Caki2 (cell line): ENCODE measurements around the gene FGF3. TPM values are rescaled to one million over a fixed set of nuclear protein-coding genes. Genes with fewer than 3 reads are reported as not detected.
A peak's percentile ranks its signal among the peaks of the same experiment; 100 is the strongest.

Source experiments
- DNase-seq: peaks from one replicate; pipeline ENCODE4 v3.0.0-alpha.2; 2015; ENCODE audit warnings: low read depth
- in situ Hi-C: cut with HindIII; loops from 2 replicates; pipeline ENCODE4 v1.10.0; 2016; ENCODE audit warnings: low sequenced_read_pairs, low pct_unique_long_range_greater_than_20kb, mixed read lengths
- total RNA-seq: library from RNA; depleted of rRNA; stranded (reverse); fragments of >200 nt; shearing (Covaris generic); gene quantifications from 2 replicates; pipeline ENCODE4 v1.2.3, GENCODE V29; 2014; ENCODE audit warnings: low replicate concordance

FGF3 gene
- total RNA-seq, 1 experiment from 2014 or later: not detected

DNA sequence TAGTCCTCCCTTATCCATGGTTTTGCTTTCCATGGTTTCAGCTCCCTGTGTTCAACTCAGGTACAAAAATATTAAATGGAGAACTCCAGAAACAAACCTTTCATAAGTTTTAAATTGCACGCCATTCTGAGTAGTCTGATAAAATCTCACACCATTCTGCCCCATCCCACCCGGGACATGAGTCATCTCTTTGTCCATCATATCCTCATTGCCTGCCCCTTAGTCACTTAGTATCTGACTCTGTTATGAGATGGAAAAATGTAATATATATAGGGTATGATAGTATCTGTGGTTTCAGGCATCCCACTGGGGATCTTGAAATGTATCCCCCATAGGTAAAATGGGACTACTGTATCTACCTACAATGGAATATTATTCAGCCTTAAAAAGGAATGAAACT lies 35.5 kb upstream of the FGF3 start:
- peak; percentile 33 for DNase-seq
- in situ Hi-C loops: no loop called here

DNA sequence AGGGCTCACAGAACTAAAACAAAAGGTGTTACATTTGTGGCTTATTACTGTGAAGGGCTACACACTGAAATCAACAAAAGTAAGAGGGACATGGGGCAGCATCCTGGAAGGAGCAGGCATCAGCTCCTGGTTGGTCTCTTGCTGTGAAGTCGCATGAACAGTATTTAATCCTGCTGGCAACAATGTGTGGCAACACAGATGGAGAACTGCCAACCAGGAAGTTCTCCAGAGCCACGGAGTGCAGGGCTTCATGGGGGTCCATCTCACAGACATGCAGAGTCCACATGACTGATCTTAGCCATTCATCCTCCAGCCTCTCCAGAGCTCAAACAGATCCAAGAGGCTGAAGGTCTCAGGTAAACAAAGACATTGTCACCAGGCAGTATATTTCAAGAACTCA lies 32.8 kb upstream of the FGF3 start:
- in situ Hi-C loops: no loop called here
- no peak for DNase-seq

- no peak for DNase-seq
- in situ Hi-C loops: no loop called here
Observed at GRCh38 chr11:69848201-69848600, 29.0 kb upstream of the FGF3 start.

GRCh38 chr11:69844396-69844795 lies 25.2 kb upstream of the FGF3 start:
- in situ Hi-C loops: no loop called here
- DNase-seq: no peak

- no peak for DNase-seq
- in situ Hi-C loops: no loop called here
Observed at GRCh38 chr11:69843529-69843921, 24.3 kb upstream of the FGF3 start.

DNA sequence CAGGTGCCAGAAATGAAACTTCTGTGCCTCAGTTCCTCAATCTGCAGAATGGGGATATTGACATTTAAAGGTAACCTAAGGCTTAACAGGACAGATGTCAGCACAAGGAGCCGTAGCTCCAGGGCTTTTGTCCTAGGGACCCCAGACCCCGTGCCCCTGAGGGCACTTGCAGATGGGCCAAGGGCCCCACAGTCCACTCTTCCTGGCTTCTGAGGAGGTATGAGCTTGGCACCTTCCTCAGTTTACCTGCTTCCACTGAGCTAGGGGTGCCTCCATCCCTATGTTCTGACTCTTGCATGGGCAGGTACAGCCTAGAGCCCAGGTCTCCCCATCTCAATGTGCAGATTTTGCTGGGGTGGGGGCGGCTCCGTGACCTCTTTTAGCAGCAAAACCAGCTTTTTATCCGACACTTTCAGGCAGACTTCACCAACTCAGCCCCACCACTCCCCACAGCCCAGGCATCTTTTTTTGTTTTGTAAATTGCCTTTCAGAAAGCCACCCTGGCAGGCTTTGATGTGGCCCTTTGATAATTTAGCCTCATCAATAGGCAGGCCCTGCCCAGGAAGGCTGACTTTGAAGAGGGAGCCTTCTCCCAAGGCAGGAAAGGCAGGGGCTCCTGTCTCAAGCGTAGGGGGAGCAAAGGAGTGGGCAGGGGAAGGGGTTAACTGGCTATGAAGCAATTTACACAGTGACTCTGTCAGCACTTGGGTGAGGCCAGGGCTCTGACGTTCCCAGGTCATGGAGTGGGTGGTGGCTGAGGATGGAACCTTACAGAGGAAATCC lies 23.7 kb upstream of the FGF3 start:
- DNase-seq: no peak
- in situ Hi-C loops: no loop called here

DNA sequence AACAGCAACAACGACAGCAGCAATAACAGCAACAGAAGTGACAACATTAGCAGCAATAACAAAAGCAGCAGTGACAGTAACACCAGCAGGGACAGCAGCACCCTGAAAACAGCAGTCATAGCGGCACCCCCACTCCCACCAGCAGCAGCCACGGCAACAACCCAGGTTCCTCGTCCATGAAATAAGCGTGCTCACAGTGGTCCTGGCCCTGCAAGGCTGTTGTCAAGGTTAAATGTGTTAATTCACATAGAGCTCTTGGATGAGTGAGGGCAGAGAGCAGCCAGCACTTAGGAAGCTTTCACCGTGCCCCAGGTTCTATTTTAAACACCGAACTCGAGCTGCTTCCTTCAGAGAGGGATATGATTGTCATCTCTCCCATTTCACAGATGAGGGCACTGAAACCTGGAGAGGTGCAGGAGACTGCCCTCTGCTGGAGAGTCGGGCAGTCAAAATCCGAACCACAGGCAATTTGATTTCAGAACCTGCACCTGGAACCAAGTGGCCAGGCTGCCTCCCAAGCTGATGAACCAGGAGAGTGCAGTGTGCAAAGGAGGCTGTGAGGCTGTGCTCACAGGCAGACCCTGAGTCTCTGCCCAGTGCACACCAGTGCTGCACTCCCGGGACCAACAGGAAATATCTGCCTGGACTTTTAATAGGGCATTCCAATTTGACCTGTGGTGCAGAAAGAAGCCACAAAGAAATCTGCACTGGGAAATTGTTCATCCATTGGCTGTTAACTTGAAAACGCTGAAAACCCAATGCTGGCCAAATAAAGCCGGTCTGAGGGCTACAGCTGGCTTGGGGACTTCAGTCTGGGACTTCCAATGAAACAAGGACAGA lies 22.9 kb upstream of the FGF3 start:
- in situ Hi-C loops: no loop called here

DNA sequence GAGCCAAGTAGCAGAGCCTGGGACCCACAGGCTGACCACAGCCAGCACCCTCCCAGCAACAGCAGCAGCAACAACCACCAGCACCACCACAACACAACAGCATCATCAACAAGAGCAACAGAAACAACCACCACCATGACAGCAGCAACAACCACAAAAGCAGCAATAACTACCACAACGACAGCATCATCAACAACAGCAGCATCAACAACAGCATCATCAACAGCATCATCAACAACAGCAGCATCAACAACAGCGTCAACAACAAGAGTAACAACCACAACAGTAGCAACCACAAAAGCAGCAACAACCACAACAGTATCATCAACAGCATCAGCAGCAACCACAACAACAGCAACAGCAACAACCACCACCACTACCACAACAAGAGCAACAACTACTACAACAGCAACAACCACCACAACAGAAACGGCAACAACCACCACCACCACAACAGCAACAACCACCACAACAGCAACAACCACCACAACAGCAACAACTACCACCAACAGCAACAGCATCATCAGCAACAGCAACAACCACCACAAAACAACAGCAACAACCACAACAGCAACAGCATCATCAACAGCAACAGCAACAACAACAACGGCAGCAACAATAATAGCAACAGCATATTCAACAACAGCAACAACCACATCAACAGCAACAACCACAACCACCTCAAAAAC lies 22.1 kb upstream of the FGF3 start:
- in situ Hi-C loops: no loop called here
- no peak for DNase-seq

More for the DNA sequence above, 22.9 kb upstream of the FGF3 start:
- no peak for DNase-seq

DNA sequence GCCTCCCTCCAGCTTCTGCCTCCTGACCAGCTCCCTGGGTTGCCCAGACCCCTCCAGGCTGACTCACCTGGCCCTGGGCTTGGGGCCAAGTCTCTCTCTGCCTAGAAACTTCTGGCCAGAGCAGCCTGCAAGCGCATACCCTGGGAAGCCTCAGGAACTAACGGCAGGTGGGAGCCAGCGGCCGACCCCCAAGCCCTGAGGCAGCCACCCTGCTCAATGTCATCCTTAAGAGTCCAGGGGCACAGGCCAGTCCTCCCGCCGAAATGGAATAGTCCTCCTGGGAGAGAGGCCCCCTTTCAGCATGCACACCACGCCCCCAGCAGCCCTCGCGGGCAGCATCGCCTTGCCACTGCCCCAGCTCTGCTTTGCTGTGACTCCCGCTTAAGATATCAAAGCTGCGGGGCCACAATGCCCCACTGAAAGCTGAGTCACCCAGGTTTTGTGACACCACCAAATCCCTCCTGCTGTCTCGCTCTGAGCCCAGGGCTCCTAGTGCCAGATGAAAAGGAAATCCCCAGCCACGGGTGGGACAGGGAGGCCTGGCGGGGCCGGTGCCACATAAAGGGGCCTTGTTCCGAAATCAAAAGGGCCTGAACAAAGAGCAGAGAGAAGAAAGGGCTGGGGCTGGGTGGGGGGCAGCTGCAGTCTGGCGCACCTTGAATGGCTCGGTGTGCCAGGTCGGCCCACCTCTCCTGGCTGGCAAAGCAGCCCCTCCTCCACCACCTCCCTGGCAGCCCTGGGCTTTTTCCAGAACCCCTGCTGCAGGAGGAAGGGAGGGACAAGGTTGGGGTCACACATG lies 21.4 kb upstream of the FGF3 start:
- in situ Hi-C loops: no loop called here
- peak; percentile 21 for DNase-seq

GRCh38 chr11:69839516-69839915 lies 20.3 kb upstream of the FGF3 start:
- no peak for DNase-seq
- in situ Hi-C loops: no loop called here

DNA sequence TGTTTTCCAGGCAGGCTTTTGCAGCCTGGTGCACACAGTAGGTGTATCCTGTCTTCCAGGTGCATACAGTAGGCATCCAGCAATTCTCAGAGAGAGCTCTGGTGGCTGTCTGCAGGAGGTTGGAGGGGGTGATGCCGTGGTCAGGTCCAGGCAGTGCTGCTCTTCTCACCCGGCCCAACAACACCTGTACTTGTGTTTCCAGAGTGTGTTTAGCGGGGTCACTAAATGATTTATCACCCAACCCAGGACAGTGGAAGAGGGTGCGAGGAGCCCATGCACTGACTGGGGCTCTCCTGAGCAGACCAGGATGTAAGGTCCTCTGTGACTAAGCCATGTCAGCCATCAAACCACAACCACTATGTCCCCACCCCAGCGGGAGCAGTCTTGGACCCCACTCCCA lies 18.6 kb upstream of the FGF3 start:
- in situ Hi-C loops: no loop called here

GRCh38 chr11:69836401-69836800 lies 17.2 kb upstream of the FGF3 start:
- no peak for DNase-seq
- in situ Hi-C loops: no loop called here

More for the DNA sequence above, 18.6 kb upstream of the FGF3 start:
- DNase-seq: no peak

- DNase-seq: no peak
- in situ Hi-C loops: no loop called here
Observed at GRCh38 chr11:69834811-69835800, 15.9 kb upstream of the FGF3 start.

DNA sequence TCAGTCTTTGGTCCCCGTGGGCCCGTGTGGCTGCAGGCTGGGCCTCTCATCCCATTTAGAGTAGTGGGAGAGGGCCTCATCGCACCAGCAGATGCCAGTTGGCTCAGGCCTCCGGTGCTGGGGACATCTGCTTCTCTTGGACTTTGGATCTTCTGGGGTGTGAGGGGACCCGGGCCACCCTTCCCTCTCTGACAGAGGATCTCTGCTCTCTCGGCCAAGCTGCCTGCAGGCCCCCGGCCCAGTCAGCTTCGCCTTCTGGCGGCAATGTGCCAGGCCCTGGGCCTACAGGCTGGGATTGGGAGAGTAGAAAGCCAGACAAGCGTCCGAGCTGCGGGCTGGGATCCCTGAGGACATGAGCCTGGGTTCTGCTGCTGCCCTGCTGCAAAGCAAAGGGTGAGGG lies 15.0 kb upstream of the FGF3 start:
- no peak for DNase-seq
- in situ Hi-C loops: no loop called here

DNA sequence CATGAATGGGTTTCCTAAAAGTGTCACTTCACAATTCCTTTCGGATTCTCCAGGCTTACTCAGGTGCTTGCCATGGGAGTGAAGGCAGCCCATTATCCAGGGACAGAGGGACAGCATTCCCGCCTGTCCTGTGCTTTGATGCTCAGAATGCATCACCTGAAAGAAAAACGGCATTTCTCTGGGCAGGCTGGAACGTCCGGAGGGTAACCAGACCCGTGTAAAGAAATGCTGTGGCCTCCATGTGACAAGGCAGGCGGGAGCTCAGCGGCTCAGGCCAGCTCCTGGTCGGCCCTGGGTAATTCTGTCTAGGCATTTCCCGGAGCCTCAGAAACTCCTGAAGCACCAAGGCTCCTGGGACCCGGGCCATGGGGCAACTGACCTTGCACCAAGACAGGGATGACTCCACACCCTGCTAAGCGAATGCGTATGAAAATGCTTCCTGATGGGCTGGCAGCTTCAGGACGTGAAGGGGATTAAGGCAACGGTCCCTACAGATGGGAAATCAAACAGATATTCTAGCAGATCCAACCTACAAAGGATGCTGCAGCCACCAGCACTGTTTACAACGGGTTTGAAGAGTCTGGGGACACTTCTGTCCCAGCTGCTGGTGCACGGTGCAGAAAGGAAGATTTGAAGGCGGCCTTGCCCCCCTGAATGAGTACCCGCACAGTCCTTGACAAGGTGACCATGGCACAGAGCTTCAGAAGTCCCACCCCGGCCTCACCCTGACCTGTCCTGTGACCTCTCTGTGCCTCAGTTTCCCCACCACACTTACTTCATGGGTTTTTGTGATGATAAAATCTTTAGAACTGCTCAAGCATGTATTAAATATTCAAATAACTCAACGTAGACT lies 13.6 kb upstream of the FGF3 start:
- in situ Hi-C loops: no loop called here
- no peak for DNase-seq

GRCh38 chr11:69831985-69832384 lies 12.8 kb upstream of the FGF3 start:
- DNase-seq: no peak
- in situ Hi-C loops: no loop called here
